CD14-positive monocyte (primary cell): ENCODE results near the gene S1PR3. TPM values are rescaled to one million over a fixed set of nuclear protein-coding genes. Genes with fewer than 3 reads are reported as not detected.

Source experiments
- DNase-seq, 3 donors: peaks; one replicate each; pipeline ENCODE4 v3.0.0-alpha.2; 2011 to 2022
- H2AFZ ChIP-seq: 2 replicates; pipeline ENCODE4 v1.6.0; 2012; ENCODE audit warnings: mild to moderate bottlenecking, low read depth, low read length, inconsistent platforms; ENCODE audit not compliant: insufficient read depth, poor library complexity, severe bottlenecking
- H3K27ac ChIP-seq, 2 donors: 1 replicate in 1 of 2; 2 replicates in 1 of 2; pipeline ENCODE4 v1.5.1; 2012 to 2013; ENCODE audit warnings: low read length in 2 of 2, control low read depth in 1 of 2, inconsistent platforms in 1 of 2, low read depth in 1 of 2, mild to moderate bottlenecking in 1 of 2
- H3K27me3 ChIP-seq, 2 donors: one replicate each; pipeline versions ENCODE4 v1.6.0 to v1.6.1; 2011 to 2013; ENCODE audit warnings: low read length in 2 of 2; ENCODE audit not compliant: control insufficient read depth in 2 of 2, insufficient read depth in 2 of 2
- H3K36me3 ChIP-seq, 2 donors: replicated peaks in 1 of 2; 1 replicate in 1 of 2; 2 replicates in 1 of 2; pipeline versions ENCODE4 v1.5.1 to v1.6.1; 2012 to 2013; ENCODE audit warnings: low read length in 2 of 2, control low read depth in 1 of 2, inconsistent platforms in 1 of 2, mild to moderate bottlenecking in 1 of 2; ENCODE audit not compliant: insufficient read depth in 2 of 2, control insufficient read depth in 1 of 2
- H3K4me1 ChIP-seq, 2 donors: 1 replicate in 1 of 2; 2 replicates in 1 of 2; pipeline versions ENCODE4 v1.5.1 to v1.6.1; 2012 to 2013; ENCODE audit warnings: low read length in 2 of 2, control low read depth in 1 of 2, inconsistent platforms in 1 of 2, mild to moderate bottlenecking in 1 of 2, moderate library complexity in 1 of 2; ENCODE audit not compliant: insufficient read depth in 2 of 2, control insufficient read depth in 1 of 2
- H3K4me2 ChIP-seq: replicated peaks from 2 replicates; pipeline ENCODE3; 2012; ENCODE audit warnings: low read length, moderate library complexity, mild to moderate bottlenecking; ENCODE audit not compliant: poor library complexity, severe bottlenecking; ENCODE audit errors: extremely low read depth
- H3K4me3 ChIP-seq, 3 experiments: fragments of 200-600 bp in 1 of 3; sonication (generic) in 1 of 3; replicated peaks in 1 of 3; 1 replicate in 2 of 3; 2 replicates in 1 of 3; pipeline ENCODE4 v1.5.1; 2011 to 2013; ENCODE audit warnings: low read length in 3 of 3, mild to moderate bottlenecking in 3 of 3, control low read depth in 2 of 3, low read depth in 2 of 3, inconsistent platforms in 1 of 3, moderate library complexity in 1 of 3
- H3K79me2 ChIP-seq: 2 replicates; pipeline ENCODE4 v1.6.0; 2012; ENCODE audit warnings: mild to moderate bottlenecking, control low read depth, inconsistent platforms, low read length, moderate library complexity; ENCODE audit not compliant: insufficient read depth
- H3K9ac ChIP-seq: 2 replicates; pipeline ENCODE4 v1.6.0; 2017; ENCODE audit warnings: low read length, mild to moderate bottlenecking; ENCODE audit not compliant: insufficient read depth, poor library complexity, severe bottlenecking
- H3K9me3 ChIP-seq, 2 donors: replicated peaks in 1 of 2; 1 replicate in 1 of 2; 2 replicates in 1 of 2; pipeline versions ENCODE4 v1.5.1 to v1.6.1; 2012 to 2013; ENCODE audit warnings: low read length in 2 of 2, control low read depth in 1 of 2; ENCODE audit not compliant: control insufficient read depth in 1 of 2, insufficient read depth in 1 of 2
- H4K20me1 ChIP-seq: 2 replicates; pipeline ENCODE4 v1.6.0; 2012; ENCODE audit warnings: mild to moderate bottlenecking, low read length, control low read depth, moderate library complexity; ENCODE audit not compliant: insufficient read depth
- H3K27ac Mint-ChIP-seq, 7 donors: one replicate each; pipeline ENCODE4 v1.8.0; 2020; ENCODE audit warnings: mild to moderate bottlenecking in 7 of 7, mixed read lengths in 7 of 7, moderate library complexity in 6 of 7, inconsistent platforms in 2 of 7
- H3K27me3 Mint-ChIP-seq, 3 donors: one replicate each; pipeline ENCODE4 v1.8.0; 2021 to 2022; ENCODE audit warnings: low read depth in 3 of 3, mild to moderate bottlenecking in 3 of 3, mixed read lengths in 3 of 3, moderate library complexity in 3 of 3, inconsistent platforms in 1 of 3
- H3K36me3 Mint-ChIP-seq, 2 donors: one replicate each; pipeline ENCODE4 v1.8.0; 2020; ENCODE audit warnings: mixed read lengths in 2 of 2, inconsistent platforms in 1 of 2, mild to moderate bottlenecking in 1 of 2
- H3K4me1 Mint-ChIP-seq: one replicate; pipeline ENCODE4 v1.8.0; 2020; ENCODE audit warnings: mild to moderate bottlenecking, mixed read lengths
- H3K4me3 Mint-ChIP-seq, 2 donors: one replicate each; pipeline ENCODE4 v1.8.0; 2020; ENCODE audit warnings: mild to moderate bottlenecking in 2 of 2, mixed read lengths in 2 of 2, moderate library complexity in 1 of 2
- H3K9me3 Mint-ChIP-seq, 7 donors: one replicate each; pipeline ENCODE4 v1.8.0; 2020 to 2022; ENCODE audit warnings: mixed read lengths in 7 of 7, mild to moderate bottlenecking in 6 of 7, moderate library complexity in 6 of 7, inconsistent platforms in 2 of 7
- CTCF ChIP-seq: fragments of 200-600 bp; IDR thresholded peaks from one replicate; pipeline ENCODE4 v1.8.0; 2022; ENCODE audit warnings: antibody characterized with exemption, mild to moderate bottlenecking
- WGBS: methylation state at CpG from one replicate; pipeline ENCODE4 v1.1.5; 2013; ENCODE audit warnings: missing lambda C conversion rate; ENCODE audit not compliant: insufficient coverage; 5-methylcytosine and 5-hydroxymethylcytosine counted together
- intact Hi-C, 2 donors: fragments of 100-400 bp; cut with micrococcal nuclease; formaldehyde crosslinking; loops; one replicate each; pipeline versions ENCODE4 v1.15.0 to v1.15.1; 2023
- polyA plus RNA-seq, 3 donors: library from polyadenylated mRNA; depleted of rRNA in 1 of 3; unstranded in 2 of 3; stranded (reverse) in 1 of 3; fragments of 300-500 nt in 2 of 3; fragments of >200 nt in 1 of 3; fragmentation: Illumina TruSeq in 2 of 3; gene quantifications; 1 replicate in 2 of 3; 2 replicates in 1 of 3; pipeline ENCODE4 v1.2.3, GENCODE V29; 2012 to 2021

Gene S1PR3
- polyA plus RNA-seq, 3 donors = 28.2 to 59.7 (median 30.6) TPM

- H3K27me3 ChIP-seq = peaks cover 0 to 2% of the 10 kb centered on the region in 2 donors
- Mint-ChIP-seq H3K36me3 (peaks cover 14 to 28% of the 10 kb centered on the region in 2 donors), H3K4me1 (peaks cover 17% of the 10 kb centered on the region), H3K27ac (no peak overlapping the region), H3K27me3 (peaks cover 2 to 5% (median 2%) of the 10 kb centered on the region in 3 donors), H3K4me3 (no peak overlapping the region), H3K9me3 (peaks cover 0 to 2% (median 0%) of the 10 kb centered on the region in 7 donors)
- no peak overlapping the region for H3K4me2 ChIP-seq
- intact Hi-C loops = loop anchor here in 1 of 2 donors (10.0 kb wide), 1 partner anchor 285 kb away; no protein-coding TSS in a partner anchor
- no peaks in the 10 kb centered on the region for H3K9me3 ChIP-seq
- no peak for DNase-seq
- TF ChIP-seq CTCF = no peak
- WGBS = 98% methylated on average over 9 of the region's 9 CpGs
- H3K27ac ChIP-seq = no peak overlapping the region
- H2AFZ ChIP-seq = no peak overlapping the region
- H3K36me3 ChIP-seq = peaks cover 13 to 20% of the 10 kb centered on the region in 2 donors
- H4K20me1 ChIP-seq = peaks cover 34% of the 10 kb centered on the region
- H3K79me2 ChIP-seq = no peaks in the 10 kb centered on the region
- peaks cover 20 to 21% of the 10 kb centered on the region in 2 donors for H3K4me1 ChIP-seq
- no peak overlapping the region for H3K9ac ChIP-seq
- H3K4me3 ChIP-seq = no peak overlapping the region
Measured at GRCh38 chr9:89009546-89009840, 18.2 kb downstream of the S1PR3 start.

- no peak for DNase-seq
Measured at GRCh38 chr9:89010056-89010455, 18.8 kb downstream of the S1PR3 start.

More at GRCh38 chr9:89010056-89010455, 18.8 kb downstream of the S1PR3 start:
- H3K4me2 ChIP-seq = no peak overlapping the region
- Mint-ChIP-seq H3K9me3 (peaks cover 0 to 2% (median 0%) of the 10 kb centered on the region in 7 donors), H3K27me3 (peaks cover 2 to 7% (median 3%) of the 10 kb centered on the region in 3 donors), H3K27ac (peak overlapping the region in 1 of 7 donors; percentile 41), H3K36me3 (peaks cover 10 to 24% of the 10 kb centered on the region in 2 donors), H3K4me3 (no peak overlapping the region), H3K4me1 (peaks cover 17% of the 10 kb centered on the region)
- H3K27ac ChIP-seq = no peak overlapping the region
- whole genome bisulfite sequencing = 84% methylated on average over 9 of the region's 10 CpGs
- H3K4me3 ChIP-seq = no peak overlapping the region
- peaks cover 28% of the 10 kb centered on the region for H4K20me1 ChIP-seq
- H3K36me3 ChIP-seq = peaks cover 8 to 14% of the 10 kb centered on the region in 2 donors
- no peaks in the 10 kb centered on the region for H3K9me3 ChIP-seq
- H3K79me2 ChIP-seq = no peaks in the 10 kb centered on the region
- H3K27me3 ChIP-seq = peaks cover 0 to 2% of the 10 kb centered on the region in 2 donors
- no peak overlapping the region for H3K9ac ChIP-seq
- H3K4me1 ChIP-seq = peaks cover 20 to 21% of the 10 kb centered on the region in 2 donors
- TF ChIP-seq CTCF = no peak
- intact Hi-C loops = no loop called here
- H2AFZ ChIP-seq = no peak overlapping the region
